Glutamatergic neuron (in vitro differentiated cells): Measurements from ENCODE around the gene ALDH4A1. TPM values are rescaled to one million over a fixed set of nuclear protein-coding genes. Genes with fewer than 3 reads are reported as not detected.
A peak's percentile ranks its signal among the peaks of the same experiment; 100 is the strongest.

Experiments
- DNase-seq: peaks from one replicate; pipeline ENCODE4 v3.0.0; 2022
- H3K27ac Mint-ChIP-seq: one replicate; pipeline ENCODE4 v1.8.0; 2020; ENCODE audit warnings: mild to moderate bottlenecking, mixed read lengths, inconsistent platforms; ENCODE audit not compliant: unreplicated experiment
- H3K27me3 Mint-ChIP-seq: one replicate; pipeline ENCODE4 v1.8.0; 2020; ENCODE audit warnings: mild to moderate bottlenecking, moderate library complexity, mixed read lengths, inconsistent platforms; ENCODE audit not compliant: unreplicated experiment
- H3K36me3 Mint-ChIP-seq: one replicate; pipeline ENCODE4 v1.8.0; 2020; ENCODE audit warnings: mild to moderate bottlenecking, mixed read lengths, inconsistent platforms; ENCODE audit not compliant: unreplicated experiment
- H3K4me1 Mint-ChIP-seq: one replicate; pipeline ENCODE4 v1.8.0; 2020; ENCODE audit warnings: mild to moderate bottlenecking, low read depth, mixed read lengths, inconsistent platforms; ENCODE audit not compliant: unreplicated experiment
- H3K4me3 Mint-ChIP-seq: one replicate; pipeline ENCODE4 v1.8.0; 2020; ENCODE audit warnings: mild to moderate bottlenecking, mixed read lengths, inconsistent platforms; ENCODE audit not compliant: unreplicated experiment
- H3K9me3 Mint-ChIP-seq: one replicate; pipeline ENCODE4 v1.8.0; 2020; ENCODE audit warnings: mild to moderate bottlenecking, moderate library complexity, mixed read lengths, inconsistent platforms; ENCODE audit not compliant: unreplicated experiment
- CTCF ChIP-seq: fragments of 200-600 bp; sonication (generic); IDR thresholded peaks from one replicate; pipeline ENCODE4 v1.5.0; 2021; ENCODE audit not compliant: partially characterized antibody, unreplicated experiment
- total RNA-seq: library from RNA; stranded (reverse); fragmentation: NEBNext Ultra II Directional; extraction: Animal tissue kit (Norgen Biotek cat#: 25700); gene quantifications from one replicate; pipeline ENCODE4 v1.2.1, GENCODE V29; 2021; ENCODE audit not compliant: unreplicated experiment

ALDH4A1 gene
- total RNA-seq, 1 donor from 2014 or later = 28.9 TPM

GRCh38 chr1:18928985-18929384, 26.6 kb upstream of the ALDH4A1 start:
- no peak for DNase-seq
- no peaks in the 10 kb centered on the region for H3K36me3 Mint-ChIP-seq
- H3K4me1 Mint-ChIP-seq = peaks cover 52% of the 10 kb centered on the region
- no peak overlapping the region for H3K27ac Mint-ChIP-seq
- H3K4me3 Mint-ChIP-seq = no peak overlapping the region
- peaks cover 25% of the 10 kb centered on the region for H3K27me3 Mint-ChIP-seq
- TF ChIP-seq CTCF = no peak
- H3K9me3 Mint-ChIP-seq = peaks cover 25% of the 10 kb centered on the region

GRCh38 chr1:18928406-18928805, 26.1 kb upstream of the ALDH4A1 start:
- Mint-ChIP-seq H3K4me1 (peaks cover 56% of the 10 kb centered on the region), H3K27me3 (peaks cover 29% of the 10 kb centered on the region), H3K36me3 (no peaks in the 10 kb centered on the region), H3K4me3 (no peak overlapping the region), H3K9me3 (peaks cover 30% of the 10 kb centered on the region), H3K27ac (no peak overlapping the region)
- no peak for TF ChIP-seq CTCF
- DNase-seq = no peak

GRCh38 chr1:18927654-18928272, 25.4 kb upstream of the ALDH4A1 start:
- Mint-ChIP-seq H3K4me3 (peak overlapping the region; percentile 61), H3K9me3 (peaks cover 37% of the 10 kb centered on the region), H3K27me3 (peaks cover 32% of the 10 kb centered on the region), H3K27ac (peak overlapping the region; percentile 70), H3K4me1 (peaks cover 61% of the 10 kb centered on the region), H3K36me3 (no peaks in the 10 kb centered on the region)
- no peak for DNase-seq
- TF ChIP-seq CTCF = no peak

GRCh38 chr1:18927082-18927653, 24.8 kb upstream of the ALDH4A1 start:
- Mint-ChIP-seq H3K27me3 (peaks cover 29% of the 10 kb centered on the region), H3K9me3 (peaks cover 38% of the 10 kb centered on the region), H3K36me3 (no peaks in the 10 kb centered on the region), H3K4me3 (no peak overlapping the region), H3K4me1 (peaks cover 60% of the 10 kb centered on the region), H3K27ac (peak overlapping the region; percentile 28)
- DNase-seq = no peak
- no peak for TF ChIP-seq CTCF

GRCh38 chr1:18926315-18927081, 24.1 kb upstream of the ALDH4A1 start:
- Mint-ChIP-seq H3K27ac (peak overlapping the region; percentile 38), H3K9me3 (peaks cover 34% of the 10 kb centered on the region), H3K27me3 (peaks cover 22% of the 10 kb centered on the region), H3K4me3 (no peak overlapping the region), H3K4me1 (peaks cover 58% of the 10 kb centered on the region), H3K36me3 (no peaks in the 10 kb centered on the region)
- DNase-seq = no peak
- TF ChIP-seq CTCF = no peak
